CD14-positive monocyte (primary cell): ENCODE data around the gene AGO3. TPM values are rescaled to one million over a fixed set of nuclear protein-coding genes. Genes with fewer than 3 reads are reported as not detected.

Experiments used
- DNase-seq, 3 donors: peaks; one replicate each; pipeline ENCODE4 v3.0.0-alpha.2; 2011 to 2022
- H2AFZ ChIP-seq: 2 replicates; pipeline ENCODE4 v1.6.0; 2012; ENCODE audit warnings: mild to moderate bottlenecking, low read depth, low read length, inconsistent platforms; ENCODE audit not compliant: insufficient read depth, poor library complexity, severe bottlenecking
- H3K27ac ChIP-seq, 2 donors: 1 replicate in 1 of 2; 2 replicates in 1 of 2; pipeline ENCODE4 v1.5.1; 2012 to 2013; ENCODE audit warnings: low read length in 2 of 2, control low read depth in 1 of 2, inconsistent platforms in 1 of 2, low read depth in 1 of 2, mild to moderate bottlenecking in 1 of 2
- H3K27me3 ChIP-seq, 2 donors: one replicate each; pipeline versions ENCODE4 v1.6.0 to v1.6.1; 2011 to 2013; ENCODE audit warnings: low read length in 2 of 2; ENCODE audit not compliant: control insufficient read depth in 2 of 2, insufficient read depth in 2 of 2
- H3K36me3 ChIP-seq, 2 donors: replicated peaks in 1 of 2; 1 replicate in 1 of 2; 2 replicates in 1 of 2; pipeline versions ENCODE4 v1.5.1 to v1.6.1; 2012 to 2013; ENCODE audit warnings: low read length in 2 of 2, control low read depth in 1 of 2, inconsistent platforms in 1 of 2, mild to moderate bottlenecking in 1 of 2; ENCODE audit not compliant: insufficient read depth in 2 of 2, control insufficient read depth in 1 of 2
- H3K4me1 ChIP-seq, 2 donors: 1 replicate in 1 of 2; 2 replicates in 1 of 2; pipeline versions ENCODE4 v1.5.1 to v1.6.1; 2012 to 2013; ENCODE audit warnings: low read length in 2 of 2, control low read depth in 1 of 2, inconsistent platforms in 1 of 2, mild to moderate bottlenecking in 1 of 2, moderate library complexity in 1 of 2; ENCODE audit not compliant: insufficient read depth in 2 of 2, control insufficient read depth in 1 of 2
- H3K4me2 ChIP-seq: replicated peaks from 2 replicates; pipeline ENCODE3; 2012; ENCODE audit warnings: low read length, moderate library complexity, mild to moderate bottlenecking; ENCODE audit not compliant: poor library complexity, severe bottlenecking; ENCODE audit errors: extremely low read depth
- H3K4me3 ChIP-seq, 3 experiments: fragments of 200-600 bp in 1 of 3; sonication (generic) in 1 of 3; replicated peaks in 1 of 3; 1 replicate in 2 of 3; 2 replicates in 1 of 3; pipeline ENCODE4 v1.5.1; 2011 to 2013; ENCODE audit warnings: low read length in 3 of 3, mild to moderate bottlenecking in 3 of 3, control low read depth in 2 of 3, low read depth in 2 of 3, inconsistent platforms in 1 of 3, moderate library complexity in 1 of 3
- H3K79me2 ChIP-seq: 2 replicates; pipeline ENCODE4 v1.6.0; 2012; ENCODE audit warnings: mild to moderate bottlenecking, control low read depth, inconsistent platforms, low read length, moderate library complexity; ENCODE audit not compliant: insufficient read depth
- H3K9ac ChIP-seq: 2 replicates; pipeline ENCODE4 v1.6.0; 2017; ENCODE audit warnings: low read length, mild to moderate bottlenecking; ENCODE audit not compliant: insufficient read depth, poor library complexity, severe bottlenecking
- H3K9me3 ChIP-seq, 2 donors: replicated peaks in 1 of 2; 1 replicate in 1 of 2; 2 replicates in 1 of 2; pipeline versions ENCODE4 v1.5.1 to v1.6.1; 2012 to 2013; ENCODE audit warnings: low read length in 2 of 2, control low read depth in 1 of 2; ENCODE audit not compliant: control insufficient read depth in 1 of 2, insufficient read depth in 1 of 2
- H4K20me1 ChIP-seq: 2 replicates; pipeline ENCODE4 v1.6.0; 2012; ENCODE audit warnings: mild to moderate bottlenecking, low read length, control low read depth, moderate library complexity; ENCODE audit not compliant: insufficient read depth
- H3K27ac Mint-ChIP-seq, 7 donors: one replicate each; pipeline ENCODE4 v1.8.0; 2020; ENCODE audit warnings: mild to moderate bottlenecking in 7 of 7, mixed read lengths in 7 of 7, moderate library complexity in 6 of 7, inconsistent platforms in 2 of 7
- H3K27me3 Mint-ChIP-seq, 3 donors: one replicate each; pipeline ENCODE4 v1.8.0; 2021 to 2022; ENCODE audit warnings: low read depth in 3 of 3, mild to moderate bottlenecking in 3 of 3, mixed read lengths in 3 of 3, moderate library complexity in 3 of 3, inconsistent platforms in 1 of 3
- H3K36me3 Mint-ChIP-seq, 2 donors: one replicate each; pipeline ENCODE4 v1.8.0; 2020; ENCODE audit warnings: mixed read lengths in 2 of 2, inconsistent platforms in 1 of 2, mild to moderate bottlenecking in 1 of 2
- H3K4me1 Mint-ChIP-seq: one replicate; pipeline ENCODE4 v1.8.0; 2020; ENCODE audit warnings: mild to moderate bottlenecking, mixed read lengths
- H3K4me3 Mint-ChIP-seq, 2 donors: one replicate each; pipeline ENCODE4 v1.8.0; 2020; ENCODE audit warnings: mild to moderate bottlenecking in 2 of 2, mixed read lengths in 2 of 2, moderate library complexity in 1 of 2
- H3K9me3 Mint-ChIP-seq, 7 donors: one replicate each; pipeline ENCODE4 v1.8.0; 2020 to 2022; ENCODE audit warnings: mixed read lengths in 7 of 7, mild to moderate bottlenecking in 6 of 7, moderate library complexity in 6 of 7, inconsistent platforms in 2 of 7
- CTCF ChIP-seq: fragments of 200-600 bp; IDR thresholded peaks from one replicate; pipeline ENCODE4 v1.8.0; 2022; ENCODE audit warnings: antibody characterized with exemption, mild to moderate bottlenecking
- WGBS: methylation state at CpG from one replicate; pipeline ENCODE4 v1.1.5; 2013; ENCODE audit warnings: missing lambda C conversion rate; ENCODE audit not compliant: insufficient coverage; 5-methylcytosine and 5-hydroxymethylcytosine counted together
- intact Hi-C, 2 donors: fragments of 100-400 bp; cut with micrococcal nuclease; formaldehyde crosslinking; loops; one replicate each; pipeline versions ENCODE4 v1.15.0 to v1.15.1; 2023
- polyA plus RNA-seq, 3 donors: library from polyadenylated mRNA; depleted of rRNA in 1 of 3; unstranded in 2 of 3; stranded (reverse) in 1 of 3; fragments of 300-500 nt in 2 of 3; fragments of >200 nt in 1 of 3; fragmentation: Illumina TruSeq in 2 of 3; gene quantifications; 1 replicate in 2 of 3; 2 replicates in 1 of 3; pipeline ENCODE4 v1.2.3, GENCODE V29; 2012 to 2021

AGO3 gene
- polyA plus RNA-seq, 3 donors, result 6.3 to 9.0 (median 8.3) TPM

DNA sequence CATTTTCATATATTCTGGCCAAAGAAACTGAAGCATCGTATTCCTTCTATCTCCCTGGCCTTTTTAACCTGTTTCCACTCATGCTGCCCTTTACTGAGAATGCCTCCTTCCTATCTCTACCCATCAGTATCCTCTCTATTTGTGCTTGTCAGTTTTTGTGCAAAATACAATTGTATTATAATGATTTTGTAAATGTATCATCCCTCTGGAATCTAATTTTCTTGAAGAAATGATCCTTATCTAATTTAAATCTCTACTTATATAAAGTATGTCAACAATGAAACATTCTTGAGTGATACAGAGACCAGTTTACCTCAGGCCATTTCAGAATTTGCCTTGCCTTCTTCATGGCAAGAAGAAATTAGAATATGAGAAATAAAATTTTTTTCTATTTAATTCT is 93.9 kb downstream of the AGO3 start:
- Histone ChIP-seq H3K4me3 (no peak overlapping the region), H3K9me3 (no peaks in the 10 kb centered on the region), H2AFZ (no peak overlapping the region), H3K36me3 (peaks cover 33 to 63% of the 10 kb centered on the region in 2 donors), H3K27ac (no peak overlapping the region), H3K4me1 (no peaks in the 10 kb centered on the region), H3K9ac (no peak overlapping the region), H3K27me3 (no peaks in the 10 kb centered on the region), H4K20me1 (no peaks in the 10 kb centered on the region), H3K79me2 (no peaks in the 10 kb centered on the region), H3K4me2 (no peak overlapping the region)
- intact Hi-C loops, result no loop called here
- no peak for TF ChIP-seq CTCF
- no peaks in the 10 kb centered on the region for H3K4me1 Mint-ChIP-seq
- H3K9me3 Mint-ChIP-seq, result peaks cover 0 to 14% (median 1%) of the 10 kb centered on the region in 7 donors
- no peak for DNase-seq
- H3K4me3 Mint-ChIP-seq, result no peak overlapping the region
- H3K36me3 Mint-ChIP-seq, result peaks cover 45 to 59% of the 10 kb centered on the region in 2 donors
- H3K27ac Mint-ChIP-seq, result peak overlapping the region in 1 of 7 donors; percentile 15
- WGBS, result no CpG with 5 or more reads among the region's 1 CpG
- no peaks in the 10 kb centered on the region for H3K27me3 Mint-ChIP-seq

- Histone ChIP-seq H2AFZ (no peak overlapping the region), H3K27me3 (no peaks in the 10 kb centered on the region), H3K79me2 (peaks cover 6% of the 10 kb centered on the region), H3K36me3 (peaks cover 46 to 70% of the 10 kb centered on the region in 2 donors), H3K4me1 (no peaks in the 10 kb centered on the region), H3K4me2 (no peak overlapping the region), H3K4me3 (no peak overlapping the region), H3K9me3 (no peaks in the 10 kb centered on the region), H3K9ac (no peak overlapping the region), H3K27ac (no peak overlapping the region), H4K20me1 (no peaks in the 10 kb centered on the region)
- Mint-ChIP-seq H3K27me3 (no peaks in the 10 kb centered on the region), H3K27ac (peak overlapping the region in 3 of 7 donors; percentile 15 to 60 (median 57)), H3K9me3 (peaks cover 0 to 11% (median 1%) of the 10 kb centered on the region in 7 donors), H3K4me1 (no peaks in the 10 kb centered on the region), H3K36me3 (peaks cover 54 to 72% of the 10 kb centered on the region in 2 donors), H3K4me3 (no peak overlapping the region)
- no peak for TF ChIP-seq CTCF
- intact Hi-C loops, result no loop called here
- WGBS, result 90% methylated on average over 1 of the region's 3 CpGs
- no peak for DNase-seq
These were observed 96.9 kb downstream of the AGO3 start for GRCh38 chr1:36027766-36028165.
